Subcutaneous abdominal adipose tissue (tissue), 5 donors: ENCODE measurements around the gene RECK.

Experiments used
- H3K27ac ChIP-seq: one replicate; pipeline ENCODE4 v1.7.0; 2013; ENCODE audit warnings: low read depth, mild to moderate bottlenecking, inconsistent platforms, low read length, moderate library complexity
- H3K27me3 ChIP-seq, 5 donors: one replicate each; pipeline ENCODE4 v1.7.0; 2013; ENCODE audit warnings: low read length in 5 of 5, inconsistent platforms in 1 of 5; ENCODE audit not compliant: control insufficient read depth in 5 of 5, insufficient read depth in 4 of 5
- H3K36me3 ChIP-seq, 5 donors: one replicate each; pipeline ENCODE4 v1.7.0; 2013; ENCODE audit warnings: low read length in 5 of 5; ENCODE audit not compliant: control insufficient read depth in 5 of 5, insufficient read depth in 5 of 5
- H3K4me1 ChIP-seq, 5 donors: one replicate each; pipeline ENCODE4 v1.7.0; 2013; ENCODE audit warnings: low read length in 5 of 5, mild to moderate bottlenecking in 3 of 5, moderate library complexity in 1 of 5; ENCODE audit not compliant: control insufficient read depth in 5 of 5, insufficient read depth in 5 of 5
- H3K4me3 ChIP-seq, 5 donors: one replicate each; pipeline ENCODE4 v1.7.0; 2013; ENCODE audit warnings: low read length in 5 of 5, low read depth in 1 of 5
- H3K9ac ChIP-seq, 5 donors: one replicate each; pipeline ENCODE4 v1.7.0; 2013; ENCODE audit warnings: low read length in 5 of 5, mild to moderate bottlenecking in 4 of 5, moderate library complexity in 3 of 5
- H3K9me3 ChIP-seq, 5 donors: one replicate each; pipeline ENCODE4 v1.7.0; 2013; ENCODE audit warnings: low read length in 5 of 5; ENCODE audit not compliant: control insufficient read depth in 5 of 5
- donor health status: healthy.
- donor health status: healthy.
- donor health status: healthy.
- donor health status: healthy.
- donor health status: healthy.

RECK gene

GRCh38 chr9:36169166-36169565, 132.5 kb downstream of the RECK start, which contains the start of gene CCIN:
TSS of gene CCIN (plus strand) at chr9:36169388. CDS start at chr9:36169503, 115 bp downstream.
- Histone ChIP-seq H3K27ac (no peak within 1 kb of the TSS), H3K36me3 (no peaks in the 10 kb centered on the region), H3K4me1 (peaks cover 0 to 19% (median 6%) of the 10 kb centered on the region in 5 donors), H3K4me3 (no peak within 1 kb of the TSS), H3K9ac (no peak within 1 kb of the TSS), H3K27me3 (no peaks in the 10 kb centered on the region), H3K9me3 (no peaks in the 10 kb centered on the region)

- Histone ChIP-seq H3K9ac (no peak overlapping the region), H3K27me3 (no peaks in the 10 kb centered on the region), H3K4me1 (peaks cover 0 to 19% (median 6%) of the 10 kb centered on the region in 5 donors), H3K36me3 (no peaks in the 10 kb centered on the region), H3K27ac (no peak overlapping the region), H3K4me3 (no peak overlapping the region), H3K9me3 (no peaks in the 10 kb centered on the region)
These were observed 133.0 kb downstream of the RECK start for GRCh38 chr9:36169708-36170107.

- Histone ChIP-seq H3K9ac (no peak overlapping the region), H3K9me3 (no peaks in the 10 kb centered on the region), H3K4me3 (no peak overlapping the region), H3K27me3 (no peaks in the 10 kb centered on the region), H3K27ac (no peak overlapping the region), H3K4me1 (peaks cover 0 to 13% (median 4%) of the 10 kb centered on the region in 5 donors), H3K36me3 (no peaks in the 10 kb centered on the region)
These were observed 133.8 kb downstream of the RECK start for GRCh38 chr9:36170531-36170930.

- Histone ChIP-seq H3K9ac (no peak overlapping the region), H3K9me3 (no peaks in the 10 kb centered on the region), H3K27ac (no peak overlapping the region), H3K4me1 (no peaks in the 10 kb centered on the region), H3K27me3 (no peaks in the 10 kb centered on the region), H3K36me3 (no peaks in the 10 kb centered on the region), H3K4me3 (no peak overlapping the region)
These were observed 137.1 kb downstream of the RECK start for GRCh38 chr9:36173861-36174260.
